Activated naive CD8-positive, alpha-beta T cell treated with anti-CD3 and anti-CD28 coated beads, Interleukin-2, amount 50 U/mL, for 16 hours (primary cell): Measurements from ENCODE around the gene TBX1.

Experiments
- DNase-seq: peaks from one replicate; pipeline ENCODE4 v3.0.0-alpha.2; 2020; ENCODE audit warnings: low read depth, low spot score

The TBX1 gene

GRCh38 chr22:19811811-19812771 lies 51.5 kb downstream of the TBX1 start:
- no peak for DNase-seq

- no peak for DNase-seq
Observed at GRCh38 chr22:19812910-19813309, 52.3 kb downstream of the TBX1 start.

GRCh38 chr22:19814428-19814827 lies 53.9 kb downstream of the TBX1 start:
- DNase-seq = no peak

GRCh38 chr22:19815093-19815822 lies 54.7 kb downstream of the TBX1 start:
- no peak for DNase-seq

- no peak for DNase-seq
Observed at GRCh38 chr22:19815823-19816290, 55.3 kb downstream of the TBX1 start.

- no peak for DNase-seq
Observed at GRCh38 chr22:19816372-19817119, 56.0 kb downstream of the TBX1 start.
